ENCODE data around the gene PBX3. TPM values are rescaled to one million over a fixed set of nuclear protein-coding genes. Genes with fewer than 3 reads are reported as not detected.

Gene PBX3
- total RNA-seq, 4 donors from 2014 or later = 7.7 to 83.3 (median 12.1) TPM

- TF ChIP-seq CTCF (IDR thresholded peaks at IDR 0.05) = no peak
- no peak for TF ChIP-seq POLR2A (IDR thresholded peaks at IDR 0.05)
- no peak for DNase-seq
- Histone ChIP-seq H3K4me1 (no peaks in the 10 kb centered on the region), H3K36me3 (no peaks in the 10 kb centered on the region), H3K27ac (no peak overlapping the region), H3K4me3 (no peak overlapping the region), H3K27me3 (no peaks in the 10 kb centered on the region), H3K9me3 (no peaks in the 10 kb centered on the region)
Observed at GRCh38 chr9:125850106-125850632, 103.0 kb downstream of the PBX3 start.

GRCh38 chr9:125850763-125851162, 103.6 kb downstream of the PBX3 start:
- Histone ChIP-seq H3K9me3 (no peaks in the 10 kb centered on the region), H3K4me3 (no peak overlapping the region), H3K27me3 (no peaks in the 10 kb centered on the region), H3K4me1 (no peaks in the 10 kb centered on the region), H3K36me3 (no peaks in the 10 kb centered on the region), H3K27ac (no peak overlapping the region)
- no peak for DNase-seq
- TF ChIP-seq POLR2A (IDR thresholded peaks at IDR 0.05) (no peak), CTCF (IDR thresholded peaks at IDR 0.05) (no peak)

- Histone ChIP-seq H3K4me1 (no peaks in the 10 kb centered on the region), H3K9me3 (no peaks in the 10 kb centered on the region), H3K27ac (no peak overlapping the region), H3K27me3 (no peaks in the 10 kb centered on the region), H3K4me3 (no peak overlapping the region), H3K36me3 (no peaks in the 10 kb centered on the region)
- DNase-seq = no peak
- TF ChIP-seq POLR2A (IDR thresholded peaks at IDR 0.05) (no peak), CTCF (IDR thresholded peaks at IDR 0.05) (no peak)
Observed at GRCh38 chr9:125851979-125852378, 104.8 kb downstream of the PBX3 start.

- Histone ChIP-seq H3K27ac (no peak overlapping the region), H3K36me3 (no peaks in the 10 kb centered on the region), H3K27me3 (no peaks in the 10 kb centered on the region), H3K9me3 (no peaks in the 10 kb centered on the region), H3K4me1 (no peaks in the 10 kb centered on the region), H3K4me3 (no peak overlapping the region)
- no peak for DNase-seq
- TF ChIP-seq POLR2A (IDR thresholded peaks at IDR 0.05) = no peak
- no peak for TF ChIP-seq CTCF (IDR thresholded peaks at IDR 0.05)
Observed at GRCh38 chr9:125852386-125852785, 105.2 kb downstream of the PBX3 start.

GRCh38 chr9:125854553-125855275, 107.5 kb downstream of the PBX3 start:
- Histone ChIP-seq H3K27ac (no peak overlapping the region), H3K27me3 (no peaks in the 10 kb centered on the region), H3K4me3 (no peak overlapping the region), H3K4me1 (no peaks in the 10 kb centered on the region), H3K36me3 (no peaks in the 10 kb centered on the region), H3K9me3 (no peaks in the 10 kb centered on the region)
- DNase-seq = no peak
- TF ChIP-seq CTCF (IDR thresholded peaks at IDR 0.05) = no peak
- TF ChIP-seq POLR2A (IDR thresholded peaks at IDR 0.05) = no peak
